Endodermal cell (in vitro differentiated cells): ENCODE data around the gene C1QTNF9. TPM values are rescaled to one million over a fixed set of nuclear protein-coding genes. Genes with fewer than 3 reads are reported as not detected.
A peak's percentile ranks its signal among the peaks of the same experiment; 100 is the strongest.

Experiments used
- DNase-seq: peaks from one replicate; pipeline ENCODE4 v3.0.0-alpha.2; 2017
- H3K27ac ChIP-seq: 2 replicates; pipeline ENCODE4 v1.5.1; 2013; ENCODE audit warnings: mild to moderate bottlenecking, low read depth, low read length, moderate library complexity
- H3K27me3 ChIP-seq: 2 replicates; pipeline ENCODE4 v1.6.1; 2013; ENCODE audit warnings: mild to moderate bottlenecking, low read length, moderate library complexity; ENCODE audit not compliant: insufficient read depth, control insufficient read depth, poor library complexity, severe bottlenecking
- H3K36me3 ChIP-seq: 2 replicates; pipeline ENCODE4 v1.7.0; 2013; ENCODE audit warnings: mild to moderate bottlenecking, low read length, moderate library complexity; ENCODE audit not compliant: control insufficient read depth, insufficient read depth
- H3K4me1 ChIP-seq: one replicate; pipeline ENCODE4 v1.7.0; 2013; ENCODE audit warnings: low read length; ENCODE audit not compliant: control insufficient read depth, insufficient read depth
- H3K4me3 ChIP-seq: 2 replicates; pipeline ENCODE4 v1.5.1; 2013; ENCODE audit warnings: mild to moderate bottlenecking, low read length, moderate library complexity
- H3K9ac ChIP-seq: 2 replicates; pipeline ENCODE4 v1.6.1; 2013; ENCODE audit warnings: mild to moderate bottlenecking, low read length, moderate library complexity; ENCODE audit not compliant: poor library complexity, severe bottlenecking; ENCODE audit errors: extremely low read depth
- H3K9me3 ChIP-seq: 2 replicates; pipeline ENCODE4 v1.6.1; 2013; ENCODE audit warnings: mild to moderate bottlenecking, low read length, moderate library complexity; ENCODE audit not compliant: control insufficient read depth
- H3K27ac Mint-ChIP-seq: 2 replicates; pipeline ENCODE4 v1.8.0; 2020; ENCODE audit warnings: mixed read lengths
- H3K27me3 Mint-ChIP-seq: 2 replicates; pipeline ENCODE4 v1.8.0; 2021; ENCODE audit warnings: mild to moderate bottlenecking, mixed read lengths; ENCODE audit not compliant: insufficient read depth
- H3K36me3 Mint-ChIP-seq: 2 replicates; pipeline ENCODE4 v1.8.0; 2020; ENCODE audit warnings: low read depth, mixed read lengths
- H3K4me1 Mint-ChIP-seq: 2 replicates; pipeline ENCODE4 v1.8.0; 2020; ENCODE audit warnings: mixed read lengths
- H3K4me3 Mint-ChIP-seq: 2 replicates; pipeline ENCODE4 v1.8.0; 2020; ENCODE audit warnings: mild to moderate bottlenecking, moderate library complexity, mixed read lengths
- H3K9me3 Mint-ChIP-seq: 2 replicates; pipeline ENCODE4 v1.8.0; 2020; ENCODE audit warnings: mild to moderate bottlenecking, mixed read lengths
- CTCF ChIP-seq: fragments of 200-600 bp; sonication (generic); conservative IDR thresholded peaks from 2 replicates; pipeline ENCODE4 v1.5.0; 2021; ENCODE audit warnings: antibody characterized with exemption, mild to moderate bottlenecking
- WGBS, 2 experiments: methylation state at CpG; one replicate each; pipeline versions ENCODE4 v1.1.5 to v1.1.7; 2013; ENCODE audit warnings: missing lambda C conversion rate in 2 of 2, mixed read lengths in 1 of 2; ENCODE audit not compliant: insufficient coverage in 1 of 2, insufficient read length in 1 of 2; 5-methylcytosine and 5-hydroxymethylcytosine counted together
- total RNA-seq, 2 donors: library from RNA; stranded (reverse); fragmentation: NEBNext Ultra II Directional in 1 of 2; extraction: Animal tissue kit (Norgen Biotek cat#: 25700) in 1 of 2; gene quantifications; 2 replicates in 1 of 2; 3 replicates in 1 of 2; pipeline ENCODE4 v1.2.1, GENCODE V29; 2021

Gene C1QTNF9
- total RNA-seq, 2 donors from 2014 or later = not detected

- no peak for TF ChIP-seq CTCF
- WGBS, 2 experiments = 94 to 95% methylated on average over 7 to 8 of the region's 8 CpGs
- Histone ChIP-seq H3K9me3 (no peaks in the 10 kb centered on the region), H3K9ac (no peak overlapping the region), H3K4me1 (no peaks in the 10 kb centered on the region), H3K27me3 (no peaks in the 10 kb centered on the region), H3K36me3 (no peaks in the 10 kb centered on the region), H3K27ac (no peak overlapping the region), H3K4me3 (no peak overlapping the region)
- no peak overlapping the region for H3K27ac Mint-ChIP-seq
- peak; percentile 8 for DNase-seq
- H3K27me3 Mint-ChIP-seq = no peaks in the 10 kb centered on the region
- H3K4me3 Mint-ChIP-seq = no peak overlapping the region
- peaks cover 48% of the 10 kb centered on the region for H3K36me3 Mint-ChIP-seq
- no peaks in the 10 kb centered on the region for H3K4me1 Mint-ChIP-seq
- H3K9me3 Mint-ChIP-seq = no peaks in the 10 kb centered on the region
Measured at GRCh38 chr13:24287748-24288287, 21.6 kb upstream of the C1QTNF9 start.

- DNase-seq = no peak
- Histone ChIP-seq H3K27ac (no peak overlapping the region), H3K4me3 (no peak overlapping the region), H3K9me3 (no peaks in the 10 kb centered on the region), H3K9ac (no peak overlapping the region), H3K36me3 (no peaks in the 10 kb centered on the region), H3K4me1 (no peaks in the 10 kb centered on the region), H3K27me3 (no peaks in the 10 kb centered on the region)
- Mint-ChIP-seq H3K9me3 (no peaks in the 10 kb centered on the region), H3K4me1 (no peaks in the 10 kb centered on the region), H3K27me3 (no peaks in the 10 kb centered on the region), H3K27ac (no peak overlapping the region), H3K4me3 (no peak overlapping the region), H3K36me3 (peaks cover 47% of the 10 kb centered on the region)
- WGBS, 2 experiments = 97% methylated on average over 4 to 5 of the region's 5 CpGs
- TF ChIP-seq CTCF = no peak
Measured at GRCh38 chr13:24288870-24289269, 20.5 kb upstream of the C1QTNF9 start.

- Histone ChIP-seq H3K9me3 (no peaks in the 10 kb centered on the region), H3K27me3 (no peaks in the 10 kb centered on the region), H3K4me1 (no peaks in the 10 kb centered on the region), H3K9ac (no peak overlapping the region), H3K36me3 (peaks cover 8% of the 10 kb centered on the region), H3K4me3 (no peak overlapping the region), H3K27ac (no peak overlapping the region)
- Mint-ChIP-seq H3K27ac (no peak overlapping the region), H3K4me1 (no peaks in the 10 kb centered on the region), H3K4me3 (no peak overlapping the region), H3K27me3 (no peaks in the 10 kb centered on the region), H3K9me3 (no peaks in the 10 kb centered on the region), H3K36me3 (peaks cover 52% of the 10 kb centered on the region)
- 89 to 94% methylated on average over 18 to 20 of the region's 20 CpGs for WGBS, 2 experiments
- DNase-seq = no peak
- TF ChIP-seq CTCF = no peak
Measured at GRCh38 chr13:24290280-24290932, 19.0 kb upstream of the C1QTNF9 start.
